ENCODE results near the gene PGBD5.

PGBD5 gene

GRCh38 chr1:230299191-230300006, 126.7 kb downstream of the PGBD5 start:
- DNase-seq = no peak

GRCh38 chr1:230295367-230295766, 130.8 kb downstream of the PGBD5 start:
- DNase-seq = no peak

GRCh38 chr1:230293390-230293700, 132.8 kb downstream of the PGBD5 start:
- DNase-seq = no peak

- no peak for DNase-seq
Measured at GRCh38 chr1:230292689-230293389, 133.3 kb downstream of the PGBD5 start.

- DNase-seq = no peak
Measured at GRCh38 chr1:230291731-230292620, 134.2 kb downstream of the PGBD5 start.

- DNase-seq = no peak
Measured at GRCh38 chr1:230289350-230289644, 136.8 kb downstream of the PGBD5 start.

- no peak for DNase-seq
Measured at GRCh38 chr1:230288641-230289349, 137.3 kb downstream of the PGBD5 start.

GRCh38 chr1:230287674-230288315, 138.3 kb downstream of the PGBD5 start:
- no peak for DNase-seq

- no peak for DNase-seq
Measured at GRCh38 chr1:230286890-230287269, 139.3 kb downstream of the PGBD5 start.

- DNase-seq = no peak
Measured at GRCh38 chr1:230286166-230286889, 139.8 kb downstream of the PGBD5 start.

- DNase-seq = no peak
Measured at GRCh38 chr1:230285351-230285750, 140.8 kb downstream of the PGBD5 start.

GRCh38 chr1:230284891-230285290, 141.2 kb downstream of the PGBD5 start:
- no peak for DNase-seq

- DNase-seq = no peak
Measured at GRCh38 chr1:230283678-230284077, 142.5 kb downstream of the PGBD5 start.

- DNase-seq = no peak
Measured at GRCh38 chr1:230282157-230282556, 144.0 kb downstream of the PGBD5 start.

- no peak for DNase-seq
Measured at GRCh38 chr1:230281556-230281955, 144.6 kb downstream of the PGBD5 start.

GRCh38 chr1:230280906-230281413, 145.2 kb downstream of the PGBD5 start:
- no peak for DNase-seq

- no peak for DNase-seq
Measured at GRCh38 chr1:230280054-230280795, 145.9 kb downstream of the PGBD5 start.

- no peak for DNase-seq
Measured at GRCh38 chr1:230279583-230279945, 146.6 kb downstream of the PGBD5 start.

GRCh38 chr1:230278871-230279582, 147.1 kb downstream of the PGBD5 start:
- no peak for DNase-seq

- DNase-seq = no peak
Measured at GRCh38 chr1:230278376-230278775, 147.8 kb downstream of the PGBD5 start.

Data from midbrain (tissue), 1 donor.